NCI-H1092 treated with DMSO at 0.1 percent for 48 hours (cell line): ENCODE measurements around the gene DBT.
"Not testable (repeated sequence)": the region's sequence is repeated elsewhere in the genome, so short reads cannot be mapped to it uniquely, and the experiment has no call there.

Source experiments
- DNase-seq: peaks from one replicate; lab custom pipeline; 2025; lab: John Stamatoyannopoulos, UW

DBT gene

GRCh38 chr1:100250264-100250663, 630 bp upstream of the DBT start:
- no peak for DNase-seq

- DNase-seq, result no peak
These were observed 488 bp downstream of the DBT start for GRCh38 chr1:100249155-100249536.

- no peak for DNase-seq
These were observed 2.9 kb downstream of the DBT start for GRCh38 chr1:100246738-100247137.

- no peak for DNase-seq
These were observed 9.0 kb downstream of the DBT start for GRCh38 chr1:100240631-100241030.

- no peak for DNase-seq
These were observed 9.7 kb downstream of the DBT start for GRCh38 chr1:100239961-100240360.

GRCh38 chr1:100237091-100237490, 12.5 kb downstream of the DBT start:
- DNase-seq, result no peak

- DNase-seq, result no peak
These were observed 15.2 kb downstream of the DBT start for GRCh38 chr1:100234432-100234831.

- not testable (repeated sequence) for DNase-seq
These were observed 16.1 kb downstream of the DBT start for GRCh38 chr1:100233566-100233965.

- DNase-seq, result no peak
These were observed 17.5 kb downstream of the DBT start for GRCh38 chr1:100232156-100232555.

- DNase-seq, result no peak
These were observed 17.9 kb downstream of the DBT start for GRCh38 chr1:100231721-100232120.

- no peak for DNase-seq
These were observed 18.9 kb downstream of the DBT start for GRCh38 chr1:100230765-100231164.

- no peak for DNase-seq
These were observed 19.8 kb downstream of the DBT start for GRCh38 chr1:100229681-100230443.

GRCh38 chr1:100222428-100222827, 27.2 kb downstream of the DBT start:
- DNase-seq, result no peak

GRCh38 chr1:100219883-100220282, 29.8 kb downstream of the DBT start:
- DNase-seq, result no peak

- DNase-seq, result no peak
These were observed 30.2 kb downstream of the DBT start for GRCh38 chr1:100219457-100219856.

- no peak for DNase-seq
These were observed 31.8 kb downstream of the DBT start for GRCh38 chr1:100217834-100218233.

GRCh38 chr1:100215101-100215500, 34.5 kb downstream of the DBT start:
- no peak for DNase-seq

- DNase-seq, result no peak
These were observed 36.5 kb downstream of the DBT start for GRCh38 chr1:100213141-100213540.

- DNase-seq, result no peak
These were observed 43.3 kb downstream of the DBT start for GRCh38 chr1:100206301-100206700.

- not testable (repeated sequence) for DNase-seq
These were observed 44.0 kb downstream of the DBT start for GRCh38 chr1:100205593-100205992.

GRCh38 chr1:100205103-100205502, 44.5 kb downstream of the DBT start:
- not testable (repeated sequence) for DNase-seq

- not testable (repeated sequence) for DNase-seq
These were observed 46.9 kb downstream of the DBT start for GRCh38 chr1:100202703-100203102.

- not testable (repeated sequence) for DNase-seq
These were observed 49.6 kb downstream of the DBT start for GRCh38 chr1:100200060-100200459.

- DNase-seq, result no peak
These were observed 51.0 kb downstream of the DBT start for GRCh38 chr1:100198596-100198995.
